HepG2 (cell line): ENCODE results near the gene DNAJC12. TPM values are rescaled to one million over a fixed set of nuclear protein-coding genes. Genes with fewer than 3 reads are reported as not detected.

Experiments
- ATM ChIP-seq: fragments of 450-650 bp; IDR thresholded peaks from 2 replicates; pipeline ENCODE4 v1.7.1; 2017; ENCODE audit warnings: mild to moderate bottlenecking, borderline replicate concordance
- CEBPG ChIP-seq: IDR thresholded peaks from 2 replicates; pipeline ENCODE4 v1.6.1; 2016
- CREB1 ChIP-seq, 2 experiments: fragments of 450-650 bp in 1 of 2; IDR thresholded peaks; 2 replicates each; pipeline ENCODE4 v1.6.1; 2016 to 2017; ENCODE audit warnings: control low read depth in 1 of 2, mild to moderate bottlenecking in 1 of 2, missing compliant biosample characterization in 1 of 2, missing genetic modification characterization in 1 of 2
- GZF1 ChIP-seq: sonication (generic); formaldehyde crosslinking; IDR thresholded peaks from 2 replicates; pipeline ENCODE4 v1.5.1; 2020; ENCODE audit warnings: mild to moderate bottlenecking, missing genetic modification reagents
- MED1 ChIP-seq: sonication (generic); formaldehyde crosslinking; IDR thresholded peaks from 2 replicates; pipeline ENCODE4 v1.4.0; 2020; ENCODE audit warnings: missing genetic modification reagents
- NCOA2 ChIP-seq: sonication (generic); formaldehyde crosslinking; IDR thresholded peaks from 2 replicates; pipeline ENCODE4 v1.8.0; 2022; ENCODE audit warnings: inconsistent platforms
- NFE2L2 ChIP-seq: fragments of 150-350 bp; IDR thresholded peaks from 2 replicates; pipeline ENCODE4 v1.6.1; 2014; ENCODE audit warnings: low read length
- NFKBIZ ChIP-seq: IDR thresholded peaks from 2 replicates; pipeline ENCODE4 v1.6.1; 2018; ENCODE audit warnings: missing genetic modification reagents, missing compliant biosample characterization
- RFX3 ChIP-seq: IDR thresholded peaks from 2 replicates; pipeline ENCODE4 v1.6.1; 2016; ENCODE audit warnings: missing biosample characterization, missing genetic modification reagents
- SMYD3 ChIP-seq: sonication (generic); formaldehyde crosslinking; IDR thresholded peaks from 2 replicates; pipeline ENCODE4 v1.8.1; 2023; ENCODE audit warnings: mild to moderate bottlenecking, missing genetic modification reagents
- SOX13 ChIP-seq, 3 experiments: fragments of 450-650 bp in 1 of 3; sonication (generic) in 1 of 3; formaldehyde crosslinking in 1 of 3; IDR thresholded peaks in 2 of 3; conservative IDR thresholded peaks in 1 of 3; 2 replicates each; pipeline versions ENCODE4 v1.5.0 to v1.6.1; 2016 to 2020; ENCODE audit warnings: antibody characterized with exemption in 1 of 3, mild to moderate bottlenecking in 1 of 3, missing compliant biosample characterization in 1 of 3, missing genetic modification reagents in 1 of 3, moderate library complexity in 1 of 3
- SOX6 ChIP-seq, 2 experiments: fragments of 450-650 bp in 1 of 2; sonication (generic) in 1 of 2; formaldehyde crosslinking in 1 of 2; IDR thresholded peaks; 2 replicates each; pipeline versions ENCODE4 v1.4.0 to v1.6.1; 2017 to 2020; ENCODE audit warnings: antibody characterized with exemption in 1 of 2, mild to moderate bottlenecking in 1 of 2, missing genetic modification reagents in 1 of 2
- SRSF1 ChIP-seq: fragments of 200-400 bp; formaldehyde crosslinking; optimal IDR thresholded peaks from 2 replicates; pipeline ENCODE3; 2017; ENCODE audit warnings: mild to moderate bottlenecking, low read depth, low read length, moderate library complexity
- THAP11 ChIP-seq: IDR thresholded peaks from 2 replicates; pipeline ENCODE4 v1.6.1; 2016; ENCODE audit warnings: missing biosample characterization, missing genetic modification reagents
- ZIK1 ChIP-seq: sonication (generic); formaldehyde crosslinking; IDR thresholded peaks from 2 replicates; pipeline ENCODE4 v1.5.0; 2020; ENCODE audit warnings: mild to moderate bottlenecking, low read depth, missing genetic modification reagents, borderline replicate concordance
- ZNF17 ChIP-seq: sonication (generic); formaldehyde crosslinking; IDR thresholded peaks from 2 replicates; pipeline ENCODE4 v1.5.0; 2020; ENCODE audit warnings: mild to moderate bottlenecking, missing genetic modification reagents
- ZNF431 ChIP-seq: sonication (generic); formaldehyde crosslinking; IDR thresholded peaks from 2 replicates; pipeline ENCODE4 v1.9.0; 2022; ENCODE audit warnings: missing genetic modification reagents, low read depth, mild to moderate bottlenecking, borderline replicate concordance
- polyA plus RNA-seq, 8 experiments: library from polyadenylated mRNA; depleted of rRNA in 3 of 8; stranded (reverse) in 7 of 8; unstranded in 1 of 8; fragments of >200 nt; fragmentation: Illumina TruSeq in 4 of 8; extraction: Trizol in 4 of 8; gene quantifications; 2 replicates each; pipeline versions ENCODE4 v1.2.1 to v1.2.3, GENCODE V29; 2011 to 2016; ENCODE audit warnings: low read depth in 4 of 8, missing spikeins in 1 of 8, mixed read lengths in 1 of 8; ENCODE audit not compliant: insufficient read depth in 1 of 8
- total RNA-seq, 5 experiments: library from RNA; depleted of rRNA; stranded (reverse); fragments of >200 nt; fragmentation: Illumina TruSeq; extraction: Trizol; gene quantifications; 2 replicates each; pipeline ENCODE4 v1.2.3, GENCODE V29; 2016; ENCODE audit warnings: low read depth in 1 of 5
- TF ChIP-seq, protein P1 (sequence below): sonication (generic); formaldehyde crosslinking; conservative IDR thresholded peaks from 2 replicates; pipeline ENCODE4 v1.8.1; 2023; ENCODE audit warnings: missing genetic modification reagents
- TF ChIP-seq, protein P2 (sequence below): fragments of 450-650 bp; IDR thresholded peaks from 2 replicates; pipeline ENCODE4 v1.6.1; 2017; ENCODE audit warnings: mild to moderate bottlenecking
- TF ChIP-seq, protein P3 (sequence below), 2 experiments: fragments of 450-650 bp in 1 of 2; sonication (generic) in 1 of 2; formaldehyde crosslinking; IDR thresholded peaks; 2 replicates each; pipeline versions ENCODE4 v1.5.0 to v1.8.0; 2020 to 2022; ENCODE audit warnings: mild to moderate bottlenecking in 1 of 2, missing genetic modification reagents in 1 of 2
- TF ChIP-seq, protein P4 (sequence below): sonication (generic); formaldehyde crosslinking; IDR thresholded peaks from 2 replicates; pipeline ENCODE4 v1.4.0; 2020; ENCODE audit warnings: missing genetic modification reagents

DNAJC12 gene
- total and polyA plus RNA-seq, 2 of the 13 experiments (the other 11 are each of a cell fraction or from before 2014, with no cell fraction given) = 11.6 to 43.9 TPM

DNA sequence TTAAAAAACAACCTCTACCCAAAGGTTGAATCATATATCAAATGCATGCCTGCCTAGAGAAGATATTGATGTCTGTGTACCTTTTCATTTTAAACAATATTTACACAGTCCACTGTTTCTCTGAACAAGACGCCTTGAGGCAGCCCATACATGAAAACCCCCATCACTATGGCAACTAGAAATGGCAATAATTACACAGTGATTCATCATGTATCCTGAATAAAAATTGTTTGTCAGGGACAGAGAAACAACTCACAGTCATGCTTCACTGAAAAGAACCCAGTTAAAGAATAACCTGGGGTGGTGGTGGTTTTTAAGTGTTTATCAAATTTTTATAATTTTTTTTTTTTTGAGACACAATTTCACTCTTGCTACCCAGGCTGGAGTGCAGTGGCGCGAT, 19.7 kb downstream of the DNAJC12 start (continued):
- TF ChIP-seq, protein P1, sequence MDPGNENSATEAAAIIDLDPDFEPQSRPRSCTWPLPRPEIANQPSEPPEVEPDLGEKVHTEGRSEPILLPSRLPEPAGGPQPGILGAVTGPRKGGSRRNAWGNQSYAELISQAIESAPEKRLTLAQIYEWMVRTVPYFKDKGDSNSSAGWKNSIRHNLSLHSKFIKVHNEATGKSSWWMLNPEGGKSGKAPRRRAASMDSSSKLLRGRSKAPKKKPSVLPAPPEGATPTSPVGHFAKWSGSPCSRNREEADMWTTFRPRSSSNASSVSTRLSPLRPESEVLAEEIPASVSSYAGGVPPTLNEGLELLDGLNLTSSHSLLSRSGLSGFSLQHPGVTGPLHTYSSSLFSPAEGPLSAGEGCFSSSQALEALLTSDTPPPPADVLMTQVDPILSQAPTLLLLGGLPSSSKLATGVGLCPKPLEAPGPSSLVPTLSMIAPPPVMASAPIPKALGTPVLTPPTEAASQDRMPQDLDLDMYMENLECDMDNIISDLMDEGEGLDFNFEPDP (CRISPR knock-in tag) = no peak
- TF ChIP-seq NFE2L2 (no peak), NFKBIZ (CRISPR knock-in tag) (no peak), SRSF1 (no peak), RFX3 (CRISPR knock-in tag) (peak; percentile 87), MED1 (CRISPR knock-in tag) (peak; percentile 62), ZIK1 (no peak), SOX6 (IDR thresholded peaks at IDR 0.05) (no peak), SOX6 (CRISPR knock-in tag; IDR thresholded peaks at IDR 0.05) (peak; percentile 13; the same call in 1 of the 2 replicates), CREB1 (IDR thresholded peaks at IDR 0.05) (no peak), CREB1 (CRISPR knock-in tag; IDR thresholded peaks at IDR 0.05) (0 out of 2 replicates have a peak, but pooled peaks have one; percentile 26), GZF1 (CRISPR knock-in tag) (no peak), THAP11 (CRISPR knock-in tag) (peak; percentile 35; the same call in 1 of the 2 replicates), NCOA2 (CRISPR knock-in tag) (peak; percentile 68; the same call in 1 of the 2 replicates), SMYD3 (no peak), CEBPG (CRISPR knock-in tag) (peak; percentile 29; the same call in 1 of the 2 replicates), ATM (no peak), ZNF431 (no peak), ZNF17 (CRISPR knock-in tag) (no peak), SOX13 (IDR thresholded peaks at IDR 0.05) (no peak), SOX13 (CRISPR knock-in tag; conservative IDR thresholded peaks at IDR 0.05 in 1 of 2, IDR thresholded peaks at IDR 0.05 in 1 of 2) (peak in 1 of 2 experiments; percentile 42; a peak in 1 of 4 replicates)
- TF ChIP-seq, protein P2, sequence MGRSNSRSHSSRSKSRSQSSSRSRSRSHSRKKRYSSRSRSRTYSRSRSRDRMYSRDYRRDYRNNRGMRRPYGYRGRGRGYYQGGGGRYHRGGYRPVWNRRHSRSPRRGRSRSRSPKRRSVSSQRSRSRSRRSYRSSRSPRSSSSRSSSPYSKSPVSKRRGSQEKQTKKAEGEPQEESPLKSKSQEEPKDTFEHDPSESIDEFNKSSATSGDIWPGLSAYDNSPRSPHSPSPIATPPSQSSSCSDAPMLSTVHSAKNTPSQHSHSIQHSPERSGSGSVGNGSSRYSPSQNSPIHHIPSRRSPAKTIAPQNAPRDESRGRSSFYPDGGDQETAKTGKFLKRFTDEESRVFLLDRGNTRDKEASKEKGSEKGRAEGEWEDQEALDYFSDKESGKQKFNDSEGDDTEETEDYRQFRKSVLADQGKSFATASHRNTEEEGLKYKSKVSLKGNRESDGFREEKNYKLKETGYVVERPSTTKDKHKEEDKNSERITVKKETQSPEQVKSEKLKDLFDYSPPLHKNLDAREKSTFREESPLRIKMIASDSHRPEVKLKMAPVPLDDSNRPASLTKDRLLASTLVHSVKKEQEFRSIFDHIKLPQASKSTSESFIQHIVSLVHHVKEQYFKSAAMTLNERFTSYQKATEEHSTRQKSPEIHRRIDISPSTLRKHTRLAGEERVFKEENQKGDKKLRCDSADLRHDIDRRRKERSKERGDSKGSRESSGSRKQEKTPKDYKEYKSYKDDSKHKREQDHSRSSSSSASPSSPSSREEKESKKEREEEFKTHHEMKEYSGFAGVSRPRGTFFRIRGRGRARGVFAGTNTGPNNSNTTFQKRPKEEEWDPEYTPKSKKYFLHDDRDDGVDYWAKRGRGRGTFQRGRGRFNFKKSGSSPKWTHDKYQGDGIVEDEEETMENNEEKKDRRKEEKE = no peak
- TF ChIP-seq, protein P3, sequence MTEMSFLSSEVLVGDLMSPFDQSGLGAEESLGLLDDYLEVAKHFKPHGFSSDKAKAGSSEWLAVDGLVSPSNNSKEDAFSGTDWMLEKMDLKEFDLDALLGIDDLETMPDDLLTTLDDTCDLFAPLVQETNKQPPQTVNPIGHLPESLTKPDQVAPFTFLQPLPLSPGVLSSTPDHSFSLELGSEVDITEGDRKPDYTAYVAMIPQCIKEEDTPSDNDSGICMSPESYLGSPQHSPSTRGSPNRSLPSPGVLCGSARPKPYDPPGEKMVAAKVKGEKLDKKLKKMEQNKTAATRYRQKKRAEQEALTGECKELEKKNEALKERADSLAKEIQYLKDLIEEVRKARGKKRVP (CRISPR knock-in tag; IDR thresholded peaks at IDR 0.05) = peak in 1 of 2 experiments; percentile 76; a peak in 2 of 4 replicates
- TF ChIP-seq, protein P4, sequence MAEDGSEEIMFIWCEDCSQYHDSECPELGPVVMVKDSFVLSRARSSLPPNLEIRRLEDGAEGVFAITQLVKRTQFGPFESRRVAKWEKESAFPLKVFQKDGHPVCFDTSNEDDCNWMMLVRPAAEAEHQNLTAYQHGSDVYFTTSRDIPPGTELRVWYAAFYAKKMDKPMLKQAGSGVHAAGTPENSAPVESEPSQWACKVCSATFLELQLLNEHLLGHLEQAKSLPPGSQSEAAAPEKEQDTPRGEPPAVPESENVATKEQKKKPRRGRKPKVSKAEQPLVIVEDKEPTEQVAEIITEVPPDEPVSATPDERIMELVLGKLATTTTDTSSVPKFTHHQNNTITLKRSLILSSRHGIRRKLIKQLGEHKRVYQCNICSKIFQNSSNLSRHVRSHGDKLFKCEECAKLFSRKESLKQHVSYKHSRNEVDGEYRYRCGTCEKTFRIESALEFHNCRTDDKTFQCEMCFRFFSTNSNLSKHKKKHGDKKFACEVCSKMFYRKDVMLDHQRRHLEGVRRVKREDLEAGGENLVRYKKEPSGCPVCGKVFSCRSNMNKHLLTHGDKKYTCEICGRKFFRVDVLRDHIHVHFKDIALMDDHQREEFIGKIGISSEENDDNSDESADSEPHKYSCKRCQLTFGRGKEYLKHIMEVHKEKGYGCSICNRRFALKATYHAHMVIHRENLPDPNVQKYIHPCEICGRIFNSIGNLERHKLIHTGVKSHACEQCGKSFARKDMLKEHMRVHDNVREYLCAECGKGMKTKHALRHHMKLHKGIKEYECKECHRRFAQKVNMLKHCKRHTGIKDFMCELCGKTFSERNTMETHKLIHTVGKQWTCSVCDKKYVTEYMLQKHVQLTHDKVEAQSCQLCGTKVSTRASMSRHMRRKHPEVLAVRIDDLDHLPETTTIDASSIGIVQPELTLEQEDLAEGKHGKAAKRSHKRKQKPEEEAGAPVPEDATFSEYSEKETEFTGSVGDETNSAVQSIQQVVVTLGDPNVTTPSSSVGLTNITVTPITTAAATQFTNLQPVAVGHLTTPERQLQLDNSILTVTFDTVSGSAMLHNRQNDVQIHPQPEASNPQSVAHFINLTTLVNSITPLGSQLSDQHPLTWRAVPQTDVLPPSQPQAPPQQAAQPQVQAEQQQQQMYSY (CRISPR knock-in tag) = no peak
